Left ventricle myocardium superior (tissue), 1 donor: ENCODE data around the gene TMPRSS4. TPM values are rescaled to one million over a fixed set of nuclear protein-coding genes. Genes with fewer than 3 reads are reported as not detected.

Source experiments
- ATAC-seq: fragments of 200-7000 bp; cut with Tn5 transposase; one replicate; pipeline ENCODE4 v1.9.1; 2020; ENCODE audit warnings: mild to moderate bottlenecking, moderate library complexity
- DNase-seq: peaks from one replicate; pipeline ENCODE4 v3.0.0-alpha.2; 2020
- intact Hi-C: fragments of 100-400 bp; cut with micrococcal nuclease; formaldehyde crosslinking; loops from one replicate; pipeline ENCODE4 v1.11.0; 2022
- total RNA-seq: library from RNA; stranded (reverse); fragmentation: NEBNext Ultra II Directional; extraction: Animal tissue kit (Norgen Biotek cat#: 25700); gene quantifications from one replicate; pipeline ENCODE4 v1.2.1, GENCODE V29; 2021
- donor health status: DM: no; HTN: yes; CAD: no; lungs with severe emphysema.

The TMPRSS4 gene
- total RNA-seq, 1 donor from 2014 or later, result not detected

DNA sequence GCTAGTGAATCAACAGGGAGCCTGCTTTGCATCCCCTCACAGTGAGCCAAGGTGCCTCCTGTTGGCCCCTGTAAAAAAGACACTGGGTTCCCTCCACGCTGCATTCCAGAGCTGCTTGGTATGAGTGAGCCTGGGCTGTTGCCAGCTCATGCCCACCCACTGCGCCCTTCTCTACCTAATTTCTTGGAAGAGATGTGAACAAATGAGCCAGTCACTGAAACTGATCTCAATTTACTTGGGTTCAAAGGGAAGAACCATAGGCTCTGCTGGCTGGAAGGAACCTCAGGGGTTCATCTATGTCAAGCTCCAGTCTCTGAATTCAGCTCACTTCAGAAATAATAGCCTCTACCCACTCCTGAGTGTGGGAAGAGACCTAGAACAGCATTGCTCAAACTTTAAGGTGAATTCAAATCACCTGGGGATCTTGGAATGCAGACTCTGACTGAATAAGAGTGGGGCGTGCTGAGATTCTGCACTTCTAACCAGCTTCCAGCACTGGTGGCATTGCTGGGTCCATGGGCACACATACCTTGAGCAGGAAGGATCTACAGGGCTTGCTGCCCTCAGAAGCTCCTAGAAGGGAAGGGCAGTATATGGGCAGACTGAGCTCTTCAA lies 5.4 kb upstream of the TMPRSS4 start:
- no peak for ATAC-seq
- DNase-seq, result no peak
- intact Hi-C loops, result no loop called here

DNA sequence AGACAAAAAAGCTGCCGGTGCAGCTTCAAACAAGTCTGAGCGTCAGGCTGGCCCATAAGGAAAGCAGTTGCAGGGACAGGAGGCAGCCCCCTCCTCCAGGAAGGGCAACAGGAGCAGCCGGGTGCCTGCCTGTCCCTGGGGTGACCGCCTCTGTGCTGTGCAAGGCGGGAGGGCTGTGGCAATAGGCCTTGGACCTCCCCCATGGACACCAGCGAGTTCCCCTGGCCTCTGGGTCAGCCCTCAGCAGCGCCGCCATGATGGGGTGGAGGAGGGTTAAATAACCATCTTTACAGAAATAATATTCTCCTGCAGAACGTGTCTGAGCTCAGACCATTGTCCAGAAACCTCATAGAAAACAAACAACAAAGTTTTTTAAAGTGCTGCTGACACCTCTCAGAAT lies 3.3 kb upstream of the TMPRSS4 start:
- intact Hi-C loops, result no loop called here
- peak; percentile 11 for DNase-seq
- no peak for ATAC-seq

DNA sequence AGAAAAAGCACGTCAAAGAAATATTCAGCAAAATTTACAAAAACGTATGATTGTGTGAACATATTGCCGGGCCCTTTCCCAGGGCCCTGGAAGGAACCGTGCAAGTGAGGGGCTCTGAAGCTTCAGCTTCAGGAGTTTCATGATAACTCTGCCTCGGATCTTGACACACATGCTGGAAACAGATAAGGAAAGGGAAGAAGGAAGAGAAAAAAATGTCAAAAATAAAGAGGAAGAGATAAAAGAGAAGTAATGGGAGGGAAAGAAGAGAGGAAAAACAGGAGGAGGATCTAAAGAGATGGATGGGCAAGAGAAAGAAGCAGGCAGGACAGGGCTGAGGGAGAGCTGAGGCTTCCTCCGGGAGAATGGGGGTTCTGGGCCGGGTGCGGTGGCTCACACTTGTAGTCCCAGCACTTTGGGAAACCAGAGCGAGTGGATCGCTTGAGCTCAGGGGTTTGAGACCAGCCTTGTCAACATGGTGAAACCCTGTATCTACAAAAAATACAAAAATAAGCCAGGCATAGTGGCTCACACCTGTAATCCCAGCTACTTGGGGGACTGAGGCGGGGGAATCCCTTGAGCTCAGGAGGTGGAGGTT lies 2.7 kb upstream of the TMPRSS4 start:
- DNase-seq (no peak), ATAC-seq (no peak)
- intact Hi-C loops, result no loop called here

DNA sequence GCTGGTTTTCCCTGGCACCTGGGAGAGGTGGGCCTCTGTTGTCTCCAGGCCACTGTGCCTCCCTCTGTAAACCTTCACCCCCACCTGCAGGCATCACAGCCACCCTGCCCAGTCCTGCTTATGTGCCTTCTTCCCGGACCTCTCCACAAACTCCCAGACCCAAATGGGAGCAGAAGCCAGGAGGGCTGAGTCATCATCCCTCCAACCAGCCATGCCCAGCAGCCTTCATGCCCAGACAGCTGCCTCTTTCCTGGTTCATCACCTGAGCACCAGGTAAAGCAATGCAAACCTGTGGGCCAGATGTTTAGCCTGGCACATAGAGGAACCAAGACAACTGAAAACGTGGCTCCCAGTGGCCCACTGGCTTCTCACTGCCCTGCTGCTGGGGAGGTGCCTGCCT lies 2.1 kb upstream of the TMPRSS4 start:
- DNase-seq (no peak), ATAC-seq (no peak)
- intact Hi-C loops, result no loop called here

DNA sequence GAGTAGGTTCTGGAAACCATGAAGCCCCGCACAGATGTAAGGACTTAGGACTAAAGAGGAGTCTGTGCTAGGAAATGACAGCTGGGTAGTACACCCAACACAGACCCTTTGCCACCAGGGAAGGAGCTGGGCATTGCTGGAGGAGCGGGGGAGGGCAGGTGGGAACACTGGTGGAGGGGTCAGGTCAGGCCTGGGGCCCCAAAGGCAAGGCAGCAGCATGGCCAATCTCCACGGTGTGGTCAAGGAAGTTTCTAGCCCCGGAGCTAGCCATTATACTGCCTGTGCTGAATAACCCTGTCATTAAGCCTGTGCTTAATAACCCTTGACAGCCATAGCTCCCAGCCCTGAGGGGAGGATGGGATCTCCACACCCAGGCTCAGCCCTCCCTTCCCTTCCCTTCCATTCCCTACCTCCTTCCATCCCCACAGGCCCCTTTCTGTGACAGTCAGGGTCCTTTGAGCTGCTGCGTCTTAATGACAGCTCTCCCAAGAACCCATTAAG lies 2.1 kb downstream of the TMPRSS4 start:
- DNase-seq (peak; percentile 10), ATAC-seq (no peak)
- intact Hi-C loops, result no loop called here

DNA sequence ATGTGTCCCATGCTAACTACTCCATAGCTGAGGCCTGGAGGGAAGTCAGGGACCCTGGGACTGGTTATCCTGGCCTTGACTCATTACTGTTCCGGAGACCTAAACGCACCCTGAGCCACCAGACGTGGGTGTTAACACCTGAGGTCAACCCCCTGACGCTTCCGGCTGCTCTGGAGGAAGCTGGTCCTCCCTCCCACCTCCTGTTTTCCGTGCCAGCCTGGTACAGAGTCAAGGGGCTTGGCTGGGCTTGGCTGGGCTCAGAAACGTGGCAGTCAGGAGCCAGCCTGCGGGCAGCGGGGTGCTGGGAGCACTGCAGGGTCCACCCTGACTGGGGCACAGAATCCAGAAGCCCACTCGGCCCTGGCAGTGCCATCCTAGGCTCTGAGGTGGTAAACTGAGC lies 2.6 kb downstream of the TMPRSS4 start:
- no peak for ATAC-seq
- intact Hi-C loops, result no loop called here
- DNase-seq, result no peak

DNA sequence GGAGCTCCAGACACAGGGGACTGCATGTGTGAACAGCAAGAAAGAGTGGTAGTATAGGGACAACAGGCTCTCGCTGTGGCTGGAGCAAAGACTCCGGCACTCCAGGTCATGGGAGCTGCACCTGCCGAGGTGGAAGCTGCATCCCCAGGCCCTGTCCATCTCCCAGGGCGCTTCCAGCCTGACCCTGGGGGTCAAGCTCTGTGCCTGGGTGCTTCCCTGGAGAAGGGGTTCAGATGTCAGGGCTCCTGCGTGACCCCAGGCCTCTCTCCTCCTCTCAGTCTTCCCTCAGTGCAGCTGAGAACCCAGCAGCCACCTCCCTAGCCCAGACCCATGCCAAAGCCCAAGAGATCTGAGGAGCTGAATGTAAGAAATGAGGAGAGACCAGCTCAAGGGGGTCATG lies 3.4 kb downstream of the TMPRSS4 start:
- ATAC-seq (no peak), DNase-seq (no peak)
- intact Hi-C loops, result no loop called here

DNA sequence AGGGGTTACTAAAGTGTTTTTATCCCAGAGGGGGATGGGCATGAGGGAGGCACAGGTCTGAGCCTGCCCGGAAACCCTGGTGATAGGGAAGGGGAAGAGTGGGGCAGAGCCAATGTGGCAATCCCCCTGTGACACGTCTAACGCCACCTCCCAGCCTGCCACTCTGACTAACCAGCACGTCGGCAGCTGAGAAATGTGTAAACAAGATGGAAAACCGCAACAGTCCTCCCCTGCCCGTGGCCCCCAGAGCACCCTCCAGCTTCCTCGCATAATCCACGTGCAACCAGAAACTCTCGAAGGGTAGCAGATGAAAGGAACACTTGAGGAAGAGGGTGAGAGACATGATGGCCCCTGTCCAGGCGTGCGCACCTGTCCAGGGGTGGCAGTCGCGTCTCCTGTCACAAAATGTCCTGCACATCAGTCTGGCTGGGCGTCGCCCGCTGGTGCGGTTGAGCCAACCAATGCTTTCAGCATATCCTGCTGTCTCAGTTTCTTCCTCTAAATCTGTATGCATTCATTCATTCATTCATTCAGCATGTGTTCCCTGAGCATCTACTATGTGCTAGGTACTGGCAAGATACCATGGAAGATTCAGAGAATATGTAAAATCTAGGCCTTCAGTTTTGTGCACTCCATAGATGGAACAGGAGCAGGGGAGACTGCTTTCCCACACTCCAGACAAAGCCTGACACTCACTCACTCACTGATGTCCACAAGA lies 4.5 kb downstream of the TMPRSS4 start:
- intact Hi-C loops, result no loop called here
- DNase-seq (no peak), ATAC-seq (no peak)

DNA sequence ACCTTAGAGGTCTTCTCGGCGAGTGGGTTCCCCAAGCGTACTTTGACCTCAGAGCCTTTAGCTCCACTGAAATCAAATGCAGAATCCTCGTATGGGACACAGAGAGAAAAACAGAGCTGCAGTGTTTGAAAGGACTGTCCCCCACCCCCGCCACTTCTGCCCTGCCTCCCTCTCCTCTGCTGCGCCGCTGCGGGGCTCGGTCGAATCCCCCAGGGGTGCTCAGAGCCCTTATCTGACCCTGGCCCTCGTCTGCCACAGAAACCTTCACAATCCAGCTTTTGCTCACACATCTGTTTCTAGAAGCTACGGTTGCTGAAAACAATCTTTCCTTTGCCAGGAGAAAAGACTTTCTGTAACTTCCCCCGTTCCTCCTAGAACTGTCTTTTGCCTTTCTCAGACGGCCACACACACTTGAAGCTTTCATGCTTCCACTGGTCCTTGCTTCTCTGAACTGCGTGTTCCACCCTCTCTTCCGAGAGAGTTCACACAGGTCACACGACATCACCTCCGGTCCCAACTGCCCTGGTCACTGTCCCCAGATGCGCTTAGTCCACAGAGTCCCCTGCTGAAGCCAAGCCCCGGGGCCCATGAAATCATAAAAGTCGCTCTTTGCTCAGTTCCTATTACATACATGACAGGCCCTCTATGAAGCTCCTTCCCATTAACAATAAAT lies 6.1 kb downstream of the TMPRSS4 start:
- ATAC-seq, result peak; percentile 43
- no peak for DNase-seq
- intact Hi-C loops, result no loop called here

DNA sequence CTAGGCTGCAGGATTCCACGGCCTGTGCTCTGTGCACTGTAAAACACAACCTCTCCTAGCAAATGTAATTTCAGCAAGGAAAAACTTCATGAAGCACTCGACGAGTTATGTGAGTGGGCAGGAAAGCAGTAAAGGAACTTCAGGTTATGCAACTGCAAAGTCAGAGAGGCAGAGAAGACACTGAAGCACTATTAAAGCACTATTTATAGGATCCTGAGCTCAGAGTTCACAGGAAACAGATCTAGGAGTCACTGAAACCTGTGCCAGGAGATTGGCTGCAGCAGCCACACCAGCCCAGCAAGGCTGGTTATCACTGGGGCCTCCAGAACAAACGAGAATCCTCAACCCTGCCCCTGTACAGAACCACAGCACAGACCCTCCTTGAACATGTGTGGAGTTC lies 7.4 kb downstream of the TMPRSS4 start:
- DNase-seq (no peak), ATAC-seq (peak; percentile 89)
- intact Hi-C loops, result no loop called here

DNA sequence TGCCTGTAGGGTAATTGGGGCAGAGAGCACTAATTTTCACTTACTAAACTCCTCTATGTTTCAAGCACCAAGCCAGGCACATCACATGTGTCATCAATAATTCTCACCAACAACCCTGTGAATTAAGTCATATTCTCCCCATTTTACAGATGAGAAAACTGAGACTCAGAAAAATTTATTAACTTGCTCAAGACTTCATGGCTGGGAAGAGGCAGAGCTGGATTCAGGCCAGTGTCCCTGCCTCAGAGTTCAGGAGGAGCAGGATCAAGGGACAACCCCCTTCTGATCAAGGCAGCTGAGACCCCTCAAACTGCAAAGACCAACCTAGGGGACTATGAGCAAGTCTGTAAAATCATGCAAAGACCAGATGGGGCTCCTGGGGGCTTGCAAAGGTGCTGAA lies 7.8 kb downstream of the TMPRSS4 start:
- DNase-seq (no peak), ATAC-seq (no peak)
- intact Hi-C loops, result no loop called here

DNA sequence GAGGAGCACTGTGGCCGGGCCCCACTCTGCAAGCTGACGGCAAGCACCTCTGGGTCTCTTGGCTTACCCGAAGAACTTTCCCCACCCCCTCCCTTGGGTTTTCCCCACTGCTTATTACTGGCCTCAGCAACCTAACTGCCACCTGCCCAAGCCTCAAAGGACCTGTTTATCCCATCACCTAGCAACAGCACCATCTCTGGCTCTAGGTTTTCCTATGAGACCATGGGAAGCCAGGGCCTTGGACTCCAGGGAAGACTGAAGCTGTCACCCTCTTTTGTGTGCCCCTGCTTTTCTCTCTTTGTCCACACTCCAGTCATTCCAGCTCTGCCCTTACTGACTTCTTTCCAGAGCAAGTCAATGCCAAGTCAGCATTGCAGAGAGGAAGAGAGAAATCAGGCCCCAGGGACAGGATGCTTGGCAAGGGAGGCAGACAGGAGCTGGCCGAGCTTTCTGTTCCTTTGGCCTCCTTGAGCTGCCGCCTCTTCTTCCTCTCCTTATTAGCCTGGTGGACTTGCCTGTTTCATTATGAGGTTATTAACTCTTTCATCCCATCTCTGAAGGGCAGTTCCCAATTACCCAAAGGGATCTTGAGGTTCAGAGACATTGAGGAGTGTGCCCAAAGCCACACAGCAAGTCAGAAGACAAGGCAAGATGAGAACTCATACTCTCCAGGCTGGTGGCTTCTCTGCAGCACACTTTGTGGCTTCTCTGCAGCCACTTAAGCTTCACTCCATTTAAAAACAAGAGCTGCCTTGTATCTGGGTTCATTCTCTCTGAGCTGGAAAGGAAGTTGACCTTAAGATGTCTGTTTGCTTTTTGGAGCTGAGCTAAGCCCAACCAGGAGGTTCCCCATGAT lies 10.3 kb downstream of the TMPRSS4 start, which contains the start of gene SMIM35:
SMIM35 (minus strand) TSS at position 51 of the 856 bp plus-strand sequence. CDS start 206 bp downstream, outside the sequence.
- DNase-seq (no peak), ATAC-seq (no peak)
- intact Hi-C loops, result no loop called here

DNA sequence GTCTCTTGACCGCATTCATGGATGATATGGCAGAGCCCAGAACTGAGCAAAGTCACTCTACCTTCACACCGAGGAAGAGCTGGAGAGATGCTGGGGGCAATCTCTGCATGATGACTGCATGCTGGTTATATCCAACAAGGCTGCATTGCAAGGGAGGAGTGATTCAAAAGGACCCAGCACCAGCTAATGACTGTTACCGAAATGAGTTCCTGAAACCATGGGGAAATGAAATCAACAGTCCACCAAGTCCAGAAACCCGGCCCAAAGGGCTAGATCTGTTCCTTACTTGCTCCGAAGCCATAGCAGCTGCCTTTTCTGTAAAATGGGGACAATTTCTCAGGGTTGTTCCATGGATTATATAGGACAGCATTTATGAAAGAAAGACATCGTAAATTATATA lies 11.1 kb downstream of the TMPRSS4 start:
- ATAC-seq (no peak), DNase-seq (no peak)
- intact Hi-C loops, result no loop called here

DNA sequence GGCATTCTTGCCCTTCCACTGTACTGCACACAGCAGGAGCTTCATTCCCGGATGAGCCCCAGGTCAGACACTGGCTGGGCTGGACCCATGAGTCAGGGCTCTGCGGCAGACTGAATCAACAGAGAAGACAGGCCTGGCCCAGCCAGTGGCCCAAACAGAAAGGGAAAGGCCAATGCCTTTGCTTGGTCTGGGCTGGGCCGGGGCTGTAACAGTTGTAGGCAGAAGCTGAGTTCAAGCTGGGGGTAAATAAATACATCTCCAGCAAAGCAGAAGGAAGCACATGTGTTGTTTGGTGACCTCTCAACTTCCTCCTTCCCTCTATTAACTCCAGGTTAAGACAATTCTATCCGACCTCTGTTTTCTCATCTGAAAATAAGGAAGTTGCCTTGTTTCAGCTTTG lies 11.7 kb downstream of the TMPRSS4 start:
- peak; percentile 47 for DNase-seq
- intact Hi-C loops, result no loop called here
- peak; percentile 20 for ATAC-seq

DNA sequence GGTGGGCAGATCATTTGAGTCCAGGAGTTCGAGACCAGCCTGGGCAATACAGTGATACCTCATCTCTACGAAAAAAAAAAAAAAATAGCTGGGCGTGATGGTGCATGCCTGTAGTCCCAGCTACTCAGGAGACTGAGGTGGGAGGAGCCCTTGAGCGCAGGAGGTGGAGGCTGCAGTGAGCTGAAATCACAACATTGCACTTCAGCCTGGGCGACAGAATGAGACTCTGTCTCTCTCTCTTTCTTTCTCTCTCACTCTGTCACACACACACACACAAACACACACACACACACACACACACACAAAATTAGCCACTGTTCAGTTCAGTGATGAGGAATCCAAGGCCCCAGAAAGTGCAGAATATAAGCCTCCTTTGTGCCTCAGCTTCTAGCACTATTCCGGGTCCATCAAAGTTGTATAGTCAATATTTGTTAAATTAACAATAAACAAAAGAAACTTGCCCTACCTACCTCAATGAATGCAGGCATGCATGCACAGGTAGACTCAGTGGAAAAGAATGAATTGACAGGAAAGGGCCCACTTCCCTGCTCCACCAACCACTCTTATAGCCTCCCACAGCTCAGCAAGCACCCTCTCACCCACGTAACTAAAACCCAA lies 13.8 kb downstream of the TMPRSS4 start:
- intact Hi-C loops, result no loop called here
- ATAC-seq (no peak), DNase-seq (no peak)

DNA sequence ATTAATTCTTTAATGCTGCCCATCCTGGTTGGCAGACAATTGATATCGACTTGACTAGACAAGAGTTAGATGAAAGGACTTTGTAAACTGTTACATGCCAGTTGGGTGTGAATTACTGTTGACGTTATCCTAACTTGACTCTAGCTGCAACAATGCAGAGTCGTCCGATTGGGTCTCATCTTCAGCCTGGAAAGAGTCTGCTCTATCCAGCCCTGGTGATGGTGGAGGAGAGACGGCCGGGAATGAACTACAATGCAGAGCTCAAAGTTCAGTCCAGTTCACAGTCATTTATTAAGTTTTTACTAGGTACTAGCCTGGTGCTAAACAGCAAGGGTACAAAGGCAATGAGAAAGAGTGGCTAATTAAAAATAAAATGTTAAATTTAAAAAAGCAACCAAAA lies 14.8 kb downstream of the TMPRSS4 start:
- intact Hi-C loops, result no loop called here
- DNase-seq, result no peak
- no peak for ATAC-seq

DNA sequence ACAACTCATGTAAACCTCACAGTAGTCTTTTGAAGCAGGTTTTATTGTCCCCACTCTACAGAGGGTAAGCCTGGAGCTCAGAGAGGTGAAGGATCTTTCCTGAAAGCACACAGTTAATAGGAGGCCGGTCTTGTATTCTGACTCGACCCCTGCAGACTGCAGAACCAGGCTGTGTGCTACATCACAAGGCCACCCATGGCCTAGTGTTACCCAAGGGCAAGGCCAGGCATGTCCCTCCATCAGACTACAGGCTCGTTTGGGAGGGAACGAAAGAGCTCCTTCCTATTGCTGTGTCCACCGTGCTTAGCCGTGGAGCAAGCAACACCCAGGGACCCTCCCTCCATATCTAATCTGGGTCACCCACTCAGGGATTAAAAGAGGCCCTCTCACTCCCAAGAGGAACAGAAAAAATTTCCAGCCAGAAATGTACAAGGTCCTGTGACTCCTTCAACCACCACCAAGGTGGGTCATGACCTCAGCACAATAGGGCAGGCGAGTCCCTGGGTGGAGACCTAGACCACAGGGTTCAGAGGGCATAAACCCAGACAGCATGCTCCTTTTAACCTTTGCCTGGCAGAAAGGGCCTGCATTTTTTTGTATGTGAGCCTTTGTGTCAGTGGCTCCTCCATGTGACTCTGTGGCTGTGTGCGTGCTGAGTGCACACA lies 16.2 kb downstream of the TMPRSS4 start:
- DNase-seq, result no peak
- ATAC-seq, result no peak

DNA sequence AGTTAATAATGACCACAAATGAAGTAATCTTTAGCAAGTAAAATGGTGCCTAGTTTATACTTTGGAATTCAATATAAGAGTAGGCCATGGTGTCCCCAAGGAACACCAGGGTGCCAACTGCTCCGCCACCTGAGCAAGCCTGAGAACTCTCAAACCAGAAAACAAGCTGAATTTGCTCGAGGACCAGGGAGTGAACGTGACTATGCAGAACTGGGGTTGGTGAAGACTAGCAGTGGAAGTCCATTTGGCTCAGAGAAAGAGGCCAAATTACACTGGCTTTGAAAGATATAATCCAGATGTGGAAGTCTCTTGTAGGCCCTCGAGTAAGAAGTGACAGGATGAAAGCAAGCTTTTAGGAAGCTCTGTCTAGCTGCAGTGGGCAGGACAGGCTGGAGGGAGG lies 18.6 kb downstream of the TMPRSS4 start:
- DNase-seq (no peak), ATAC-seq (no peak)
- intact Hi-C loops, result no loop called here

More for the DNA sequence above, 16.2 kb downstream of the TMPRSS4 start:
- intact Hi-C loops, result no loop called here
